ENCODE measurements around the gene STOML2. TPM values are rescaled to one million over a fixed set of nuclear protein-coding genes. Genes with fewer than 3 reads are reported as not detected.

STOML2 gene
- total RNA-seq, 1 experiment from 2014 or later = 192 TPM

GRCh38 chr9:35060548-35061207 is 42.3 kb downstream of the STOML2 start:
- Histone ChIP-seq H3K4me1 (ENCODE audit: insufficient read depth, low read length) (no peaks in the 10 kb centered on the region), H4K20me1 (ENCODE audit: control insufficient read depth, insufficient read depth, insufficient read length) (no peaks in the 10 kb centered on the region), H4K91ac (ENCODE audit: insufficient read length, low read depth, low read length) (no peak overlapping the region), H3K4ac (ENCODE audit: low read depth, low read length) (no peak overlapping the region), H3T11ph (ENCODE audit: low read length) (no peak overlapping the region), H3K14ac (ENCODE audit: insufficient read depth, low read length) (no peak overlapping the region), H3K4me2 (ENCODE audit: insufficient read depth, insufficient read length, low read length) (no peak overlapping the region), H3K56ac (ENCODE audit: insufficient read length, low read depth, low read length) (no peak overlapping the region), H3K9ac (ENCODE audit: extremely low read depth, insufficient read length, low read length) (no peak overlapping the region), H2BK120ac (ENCODE audit: low read depth, low read length, poor library complexity, severe bottlenecking) (no peak overlapping the region), H3K79me1 (ENCODE audit: insufficient read depth, low read depth, low read length, poor library complexity, severe bottlenecking) (no peaks in the 10 kb centered on the region), H2AK5ac (ENCODE audit: insufficient read length, low read length) (no peak overlapping the region), H3K23me2 (ENCODE audit: insufficient read length, low read depth, low read length, poor library complexity, severe bottlenecking) (no peaks in the 10 kb centered on the region), H3K79me2 (ENCODE audit: insufficient read depth, low read length) (no peaks in the 10 kb centered on the region), H2BK12ac (ENCODE audit: insufficient read length, low read depth, low read length) (no peak overlapping the region), H2AFZ (ENCODE audit: low read length) (no peak overlapping the region), H4K8ac (replicated peaks; ENCODE audit: insufficient read length, low read depth, low read length) (no peak overlapping the region), H2BK5ac (ENCODE audit: insufficient read length, low read length) (no peak overlapping the region), H2BK20ac (ENCODE audit: low read depth, low read length, poor library complexity, severe bottlenecking) (no peak overlapping the region), H3K27ac (ENCODE audit: insufficient read length, low read depth, low read length) (no peak overlapping the region), H3K9me3 (ENCODE audit: control insufficient read depth, low read depth, low read length) (no peaks in the 10 kb centered on the region), H4K5ac (ENCODE audit: insufficient read length, low read depth, low read length) (no peak overlapping the region), H3K27me3 (ENCODE audit: insufficient read depth, low read length) (0 out of 2 replicates have a peak, but pooled peaks cover 2% of the 10 kb centered on the region), H3K18ac (ENCODE audit: insufficient read length, low read depth, low read length) (no peak overlapping the region), H2BK15ac (ENCODE audit: low read depth, low read length) (no peak overlapping the region), H3K23ac (ENCODE audit: insufficient read length, low read depth, low read length) (no peak overlapping the region)
- peaks cover 88 to 98% (median 97%) of the 10 kb centered on the region in 3 experiments for H3K36me3 Mint-ChIP-seq (ENCODE audit: insufficient read depth in 1 of 3, low read depth in 3 of 3)
- H3K9me3 Mint-ChIP-seq = no peaks in the 10 kb centered on the region
- H3K4me3 Mint-ChIP-seq = no peak overlapping the region
- TF ChIP-seq CTCF (conservative IDR thresholded peaks at IDR 0.05) = no peak
- no peak for DNase-seq
- WGBS (ENCODE audit: extremely low coverage, insufficient read length, low lambda C conversion rate) = no CpG with 5 or more reads among the region's 11 CpGs
- no peaks in the 10 kb centered on the region for H3K27me3 Mint-ChIP-seq (ENCODE audit: low read depth)
- no peak overlapping the region for H3K27ac Mint-ChIP-seq
- H3K4me1 Mint-ChIP-seq = no peaks in the 10 kb centered on the region

Data from H9 (cell line).